GM12865 (cell line): ENCODE data around the gene TAOK3.
A peak's percentile ranks its signal among the peaks of the same experiment; 100 is the strongest.

ENCODE experiments used
- DNase-seq: peaks from one replicate; pipeline ENCODE4 v3.0.0; 2010; ENCODE audit warnings: low read depth
- H3K4me3 ChIP-seq: 2 replicates; pipeline ENCODE4 v1.5.1; 2011; ENCODE audit warnings: mild to moderate bottlenecking, low read depth, low read length, control low read depth
- TF ChIP-seq, protein P1 (sequence below): IDR thresholded peaks from 2 replicates; pipeline ENCODE4 v1.5.1; 2011; ENCODE audit warnings: low read length, control low read depth, low read depth, inconsistent platforms; ENCODE audit not compliant: insufficient read depth; ENCODE audit errors: missing control alignments

Gene TAOK3

DNA sequence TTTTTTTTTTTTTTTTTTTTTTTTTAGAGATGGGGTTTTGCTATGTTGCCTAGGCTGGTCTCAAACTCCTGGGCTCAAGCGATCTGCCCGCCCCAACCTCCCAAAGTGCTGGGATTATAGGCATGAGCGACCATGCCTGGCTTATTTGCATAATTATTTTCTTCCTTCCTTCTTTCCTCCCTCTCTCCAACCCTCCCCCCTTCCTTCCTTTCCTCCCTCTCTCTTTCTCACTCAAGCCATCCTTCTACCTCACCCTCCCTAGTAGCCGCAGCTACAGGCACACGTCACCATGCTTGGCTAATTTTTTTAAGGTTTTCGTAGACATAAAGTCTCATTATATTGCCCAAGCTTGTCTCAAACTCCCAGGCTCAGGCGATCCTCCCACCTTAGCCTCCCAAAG is 152.9 kb downstream of the TAOK3 start:
- peak; percentile 14 for DNase-seq
- H3K4me3 ChIP-seq: no peak overlapping the region
- TF ChIP-seq, protein P1, sequence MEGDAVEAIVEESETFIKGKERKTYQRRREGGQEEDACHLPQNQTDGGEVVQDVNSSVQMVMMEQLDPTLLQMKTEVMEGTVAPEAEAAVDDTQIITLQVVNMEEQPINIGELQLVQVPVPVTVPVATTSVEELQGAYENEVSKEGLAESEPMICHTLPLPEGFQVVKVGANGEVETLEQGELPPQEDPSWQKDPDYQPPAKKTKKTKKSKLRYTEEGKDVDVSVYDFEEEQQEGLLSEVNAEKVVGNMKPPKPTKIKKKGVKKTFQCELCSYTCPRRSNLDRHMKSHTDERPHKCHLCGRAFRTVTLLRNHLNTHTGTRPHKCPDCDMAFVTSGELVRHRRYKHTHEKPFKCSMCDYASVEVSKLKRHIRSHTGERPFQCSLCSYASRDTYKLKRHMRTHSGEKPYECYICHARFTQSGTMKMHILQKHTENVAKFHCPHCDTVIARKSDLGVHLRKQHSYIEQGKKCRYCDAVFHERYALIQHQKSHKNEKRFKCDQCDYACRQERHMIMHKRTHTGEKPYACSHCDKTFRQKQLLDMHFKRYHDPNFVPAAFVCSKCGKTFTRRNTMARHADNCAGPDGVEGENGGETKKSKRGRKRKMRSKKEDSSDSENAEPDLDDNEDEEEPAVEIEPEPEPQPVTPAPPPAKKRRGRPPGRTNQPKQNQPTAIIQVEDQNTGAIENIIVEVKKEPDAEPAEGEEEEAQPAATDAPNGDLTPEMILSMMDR: no peak

DNA sequence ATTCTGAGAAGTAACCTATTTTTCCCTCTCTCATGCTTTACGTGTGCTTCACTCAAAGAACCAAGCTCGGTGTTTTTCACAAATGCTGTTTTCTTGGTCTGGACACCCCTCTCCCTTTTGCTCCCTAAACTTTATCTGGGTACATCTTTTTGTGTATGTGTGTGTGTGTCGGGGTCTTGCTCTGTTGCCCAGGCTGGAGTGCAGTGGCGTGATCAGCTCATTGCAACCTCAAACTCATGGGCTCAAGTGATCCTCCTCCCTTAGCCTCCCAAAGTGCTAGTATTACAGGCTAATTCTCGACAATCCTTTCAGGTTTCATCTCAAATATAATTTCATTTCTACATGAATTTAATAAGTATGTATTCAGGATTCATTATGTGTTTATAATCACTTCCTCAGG is 153.6 kb downstream of the TAOK3 start:
- H3K4me3 ChIP-seq: no peak overlapping the region
- no peak for DNase-seq
- TF ChIP-seq, protein P1: no peak

DNA sequence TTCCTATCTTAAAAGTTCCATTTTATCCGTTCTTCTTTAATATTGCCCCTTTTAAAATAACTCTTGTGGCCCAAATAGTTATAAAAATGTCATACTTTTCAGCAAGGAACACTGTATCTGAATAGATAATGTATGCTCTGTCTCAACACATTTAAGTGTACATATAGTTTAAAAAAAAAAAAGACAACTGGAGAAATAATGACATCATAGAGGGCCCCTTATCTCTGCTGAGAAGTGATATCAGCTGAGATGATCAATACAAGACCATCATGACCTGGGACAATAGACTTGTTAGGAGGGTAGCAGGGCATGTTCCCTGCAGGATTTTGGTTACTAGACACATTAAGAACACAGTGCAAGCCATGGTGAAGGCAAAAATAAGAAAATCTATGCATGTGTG is 159.3 kb downstream of the TAOK3 start:
- H3K4me3 ChIP-seq: no peak overlapping the region
- TF ChIP-seq, protein P1: no peak
- DNase-seq: no peak

DNA sequence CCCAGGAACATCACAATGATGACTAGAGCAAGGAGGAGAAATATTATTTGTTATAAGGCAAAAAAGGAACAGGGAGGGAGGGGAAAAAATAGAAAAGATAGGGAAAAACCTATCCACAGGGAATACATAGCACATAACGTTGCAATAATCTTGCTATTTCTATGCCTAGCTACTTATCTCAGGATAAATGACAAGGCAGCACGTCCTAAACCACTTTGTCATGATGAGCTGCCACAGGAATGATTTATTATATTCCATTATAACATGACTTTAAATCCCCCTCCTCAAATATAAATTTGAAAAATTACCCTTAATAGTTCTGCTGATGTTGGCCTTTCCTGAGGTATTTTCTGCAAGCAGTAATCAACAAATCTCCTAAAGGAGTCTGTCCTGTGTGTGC is 160.1 kb downstream of the TAOK3 start:
- H3K4me3 ChIP-seq: no peak overlapping the region
- no peak for DNase-seq
- TF ChIP-seq, protein P1: no peak

DNA sequence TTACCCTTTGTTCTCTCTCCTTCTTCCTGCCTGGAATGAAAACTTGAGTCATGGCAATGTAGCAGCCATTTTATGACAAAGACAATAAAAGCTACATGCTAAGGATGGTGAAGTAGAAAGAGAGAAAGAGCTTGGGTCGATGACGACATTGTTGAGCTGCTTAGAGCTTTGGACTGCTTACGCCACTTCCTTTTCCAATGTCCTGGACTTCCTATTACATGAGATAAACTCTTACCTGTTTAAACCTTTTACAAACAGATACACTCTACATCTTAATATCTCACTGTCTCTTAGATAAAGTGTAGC is 166.6 kb downstream of the TAOK3 start:
- no peak for DNase-seq
- TF ChIP-seq, protein P1: no peak
- H3K4me3 ChIP-seq: no peak overlapping the region

DNA sequence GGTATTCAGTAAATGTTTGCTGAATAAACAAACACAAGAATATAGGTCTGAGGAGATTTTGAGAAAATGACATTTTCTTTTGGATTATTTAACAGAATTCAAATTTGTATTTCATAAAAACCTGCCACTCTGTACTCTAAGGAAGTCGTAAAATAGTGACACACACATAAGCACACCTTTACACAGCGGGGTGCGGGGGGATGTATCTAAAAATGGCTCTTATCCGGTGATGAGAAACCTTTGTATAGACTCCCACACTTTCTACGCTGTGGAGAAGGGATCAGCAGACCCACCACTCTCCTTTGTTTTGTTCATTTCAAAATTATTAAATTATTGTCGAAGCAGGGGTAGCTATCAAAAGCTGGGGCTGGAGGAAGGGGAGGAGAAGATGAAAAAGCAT is 178.7 kb downstream of the TAOK3 start:
- TF ChIP-seq, protein P1: no peak
- DNase-seq: no peak
- H3K4me3 ChIP-seq: no peak overlapping the region

DNA sequence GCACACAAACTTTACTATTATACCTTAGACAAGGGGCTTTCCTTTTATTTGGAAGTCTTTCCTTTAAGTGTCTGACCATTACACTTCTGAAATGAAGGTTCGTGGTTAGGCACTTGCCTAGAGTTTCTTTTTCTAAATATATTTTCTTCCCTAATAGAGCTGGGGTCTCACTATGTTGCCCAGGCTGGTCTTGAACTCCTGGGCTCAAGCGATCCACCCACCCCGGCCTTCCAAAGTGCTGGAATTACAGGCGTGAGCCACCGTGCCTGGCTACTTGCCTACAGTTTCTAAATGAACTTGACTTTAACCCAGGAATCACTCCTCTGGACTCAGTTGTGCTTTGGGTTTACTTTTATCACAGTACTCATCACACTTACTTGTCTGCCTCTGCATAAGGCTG is 179.2 kb downstream of the TAOK3 start:
- DNase-seq: no peak
- TF ChIP-seq, protein P1: no peak
- no peak overlapping the region for H3K4me3 ChIP-seq
